HL-60/S4 treated with phorbol 12-myristate 13-acetate at 8.2 ng/mL for 4 days and 3 days (cell line): ENCODE data around the gene NUCB1.
"Not testable (repeated sequence)": the region's sequence is repeated elsewhere in the genome, so short reads cannot be mapped to it uniquely, and the experiment has no call there.

Experiments
- in situ Hi-C: fragments of 300-500 bp; cut with MboI; formaldehyde crosslinking; loops from 2 replicates; pipeline ENCODE4 v1.15.0; 2022; ENCODE audit warnings: low sequenced_read_pairs

The NUCB1 gene

GRCh38 chr19:48899781-48900476, at the start of gene NUCB1:
Gene NUCB1 (plus strand): TSS chr19:48900312. CDS start chr19:48900797, 485 bp downstream.
- in situ Hi-C loops = no loop called here

DNA sequence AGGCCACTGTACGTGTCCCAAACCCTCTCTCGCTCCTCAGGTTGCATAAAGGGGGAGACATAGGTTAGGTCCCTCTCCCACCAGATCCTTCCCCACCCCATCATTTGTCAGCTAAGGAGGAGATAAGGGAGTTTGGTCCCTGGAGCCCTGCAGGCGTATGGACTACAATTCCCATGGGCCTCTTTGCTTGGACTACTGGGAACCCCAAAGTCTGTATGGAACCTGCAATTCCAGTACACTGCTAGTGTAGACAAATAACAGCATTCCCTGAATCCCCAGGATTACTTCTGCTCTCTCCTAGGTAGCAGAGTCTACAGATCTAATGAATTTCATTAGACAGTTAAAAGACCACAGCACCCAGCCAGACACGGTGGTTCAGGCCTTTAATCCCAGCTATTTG, 47.8 kb upstream of the NUCB1 start:
- in situ Hi-C loops = no loop called here

DNA sequence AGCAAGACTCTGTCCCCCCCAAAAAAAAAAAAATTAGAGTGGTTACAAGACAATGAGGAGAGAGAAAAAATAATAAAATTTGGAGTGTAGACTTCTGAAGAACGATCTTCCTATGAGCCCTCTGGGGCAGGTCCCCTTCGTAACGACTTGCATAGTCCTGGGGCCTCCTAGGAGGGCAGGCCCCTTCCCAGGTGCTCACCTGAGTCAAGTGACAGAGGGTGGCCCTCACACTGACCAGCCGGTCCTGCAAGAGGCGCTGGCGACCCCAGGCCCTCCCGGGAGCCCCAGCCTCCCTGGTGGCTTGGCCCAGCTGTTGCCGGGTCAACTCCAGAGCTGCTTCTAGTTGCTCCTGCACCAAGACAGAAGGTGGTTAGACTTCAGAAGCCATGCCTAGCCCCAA, 46.6 kb upstream of the NUCB1 start:
- in situ Hi-C loops = no loop called here

DNA sequence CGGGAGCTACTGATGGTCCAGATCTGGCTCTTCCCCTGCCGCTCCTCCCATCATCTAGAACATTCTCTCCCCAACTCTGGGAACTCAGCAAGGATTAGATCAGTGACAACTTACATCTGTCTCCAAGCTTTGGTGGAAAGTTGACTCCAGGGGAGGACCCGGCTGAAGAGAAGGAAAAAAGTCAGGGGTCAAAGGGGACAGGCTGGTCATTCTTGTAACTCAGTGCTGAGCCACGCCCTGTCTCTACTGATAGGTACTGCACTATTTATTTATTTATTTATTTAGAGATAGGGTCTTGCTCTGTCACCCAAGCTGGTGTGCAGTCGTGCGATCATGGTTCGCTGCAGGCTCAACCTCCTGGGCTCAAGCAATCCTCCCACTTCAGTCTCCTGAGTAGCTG, 46.0 kb upstream of the NUCB1 start:
- in situ Hi-C loops = no loop called here

DNA sequence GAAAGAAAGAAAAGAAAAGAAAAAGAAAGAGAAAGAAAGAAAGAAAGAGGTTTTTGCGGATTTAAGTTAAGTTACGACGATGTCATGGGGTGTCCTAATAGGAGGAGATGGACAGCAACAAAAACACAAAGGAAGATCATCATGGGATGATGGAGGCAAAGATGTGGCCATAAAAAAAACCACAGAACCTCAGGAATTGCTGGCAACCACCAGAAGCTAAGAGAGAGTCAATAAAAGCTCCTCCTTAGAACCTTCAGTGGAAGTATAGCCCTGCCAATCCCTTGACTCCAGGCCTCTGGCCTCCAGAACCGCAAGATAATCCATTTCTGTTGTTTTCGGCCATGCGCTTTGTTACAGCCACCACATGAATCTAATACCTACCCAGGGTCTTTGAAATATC, 43.2 kb upstream of the NUCB1 start:
- in situ Hi-C loops = no loop called here

- in situ Hi-C loops = no loop called here
Measured at GRCh38 chr19:48858984-48859710, 41.0 kb upstream of the NUCB1 start.

DNA sequence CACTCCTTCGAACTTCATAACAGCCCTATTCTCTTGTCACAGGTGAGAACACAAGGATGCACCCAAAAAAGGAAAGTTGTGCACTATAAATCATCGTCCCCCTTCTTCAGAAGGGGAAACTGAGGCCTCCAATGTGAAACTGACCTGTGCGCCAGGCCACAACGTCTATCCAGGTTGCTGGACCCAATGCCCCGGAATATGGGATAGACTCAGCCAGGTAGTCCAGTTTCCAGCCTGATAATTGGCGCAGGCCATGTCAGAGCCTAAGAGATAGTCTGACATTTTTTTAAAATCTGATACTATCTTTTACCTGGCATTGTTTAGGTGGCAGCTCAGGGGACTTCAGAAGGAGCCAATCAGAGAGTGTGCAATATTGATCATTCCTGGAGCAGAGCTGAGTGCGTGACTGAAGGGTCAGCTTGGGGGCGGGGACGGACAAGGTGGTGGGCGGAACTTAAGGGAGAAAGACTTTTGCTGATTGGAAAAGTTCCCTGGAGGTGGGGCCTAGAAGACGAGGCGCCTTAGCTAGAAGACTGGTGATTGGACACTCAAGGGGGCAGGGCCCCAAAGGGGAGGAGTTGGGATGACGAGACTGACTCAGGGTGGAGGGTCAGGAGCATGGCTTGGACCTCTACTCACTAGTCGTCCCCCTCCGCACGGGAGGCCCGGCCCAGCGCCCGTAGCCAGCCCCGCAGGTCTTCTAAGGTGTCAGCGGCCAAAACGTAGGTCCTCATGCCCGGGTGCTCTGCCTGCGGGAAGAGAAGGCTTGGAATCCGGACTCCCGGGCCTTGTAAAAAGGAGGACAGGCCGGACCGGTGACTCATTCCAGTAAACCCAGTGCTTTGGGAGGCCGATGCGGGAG, 40.2 kb upstream of the NUCB1 start:
- in situ Hi-C loops = no loop called here

- in situ Hi-C loops = no loop called here
Measured at GRCh38 chr19:48861313-48861712, 38.8 kb upstream of the NUCB1 start.

GRCh38 chr19:48862827-48863226, 37.3 kb upstream of the NUCB1 start:
- in situ Hi-C loops = no loop called here

GRCh38 chr19:48866692-48867091, 33.4 kb upstream of the NUCB1 start:
- in situ Hi-C loops = no loop called here

DNA sequence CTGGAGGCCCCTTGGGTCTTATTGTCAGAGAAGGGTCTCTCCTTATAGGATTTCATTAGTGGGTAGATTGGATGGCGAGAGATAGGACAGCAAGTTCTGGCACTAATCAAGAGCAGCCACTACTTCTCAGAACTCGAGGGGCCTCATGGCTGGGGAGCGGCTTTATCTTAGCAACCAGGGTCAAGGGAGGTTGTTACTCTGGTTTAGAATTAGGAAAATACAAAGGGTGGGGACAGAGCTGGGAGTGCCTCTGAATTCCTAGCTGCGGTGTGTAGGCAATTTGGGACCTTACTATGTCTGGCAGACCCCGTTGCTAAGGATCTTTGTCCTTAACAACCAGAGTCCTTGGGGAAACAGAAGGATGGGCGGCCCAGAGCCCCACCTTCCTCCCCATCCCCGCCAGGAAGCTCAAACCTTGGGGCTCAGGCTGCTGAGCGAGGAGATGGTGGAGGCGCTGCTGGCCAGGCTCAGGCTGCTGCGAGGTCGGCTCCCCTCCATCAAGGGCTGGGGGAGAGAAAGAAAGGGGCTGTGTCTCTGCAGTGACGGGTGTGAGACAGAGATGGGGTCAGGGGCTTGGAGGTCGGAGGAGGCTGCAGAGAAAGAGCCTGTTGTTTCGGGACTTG, 32.9 kb upstream of the NUCB1 start:
- in situ Hi-C loops = no loop called here

DNA sequence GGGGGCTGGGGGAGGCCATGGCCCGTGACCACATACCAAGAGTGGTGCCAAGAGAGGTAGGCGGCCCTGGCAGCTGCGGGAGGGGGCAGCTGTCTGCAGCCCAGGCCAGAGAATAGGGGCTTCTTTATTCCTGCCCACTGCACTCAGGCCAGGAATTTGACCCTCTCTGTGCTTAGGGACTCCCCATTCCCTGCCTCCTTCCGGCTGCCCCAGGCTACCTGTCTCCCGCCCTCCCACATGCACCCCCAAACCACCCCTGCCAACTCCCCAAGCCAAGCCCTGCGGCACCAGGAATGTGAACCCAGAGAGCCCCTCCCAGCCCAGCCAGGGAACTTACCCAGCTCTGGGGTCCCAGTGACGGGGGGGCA, 32.4 kb upstream of the NUCB1 start:
- in situ Hi-C loops = no loop called here

DNA sequence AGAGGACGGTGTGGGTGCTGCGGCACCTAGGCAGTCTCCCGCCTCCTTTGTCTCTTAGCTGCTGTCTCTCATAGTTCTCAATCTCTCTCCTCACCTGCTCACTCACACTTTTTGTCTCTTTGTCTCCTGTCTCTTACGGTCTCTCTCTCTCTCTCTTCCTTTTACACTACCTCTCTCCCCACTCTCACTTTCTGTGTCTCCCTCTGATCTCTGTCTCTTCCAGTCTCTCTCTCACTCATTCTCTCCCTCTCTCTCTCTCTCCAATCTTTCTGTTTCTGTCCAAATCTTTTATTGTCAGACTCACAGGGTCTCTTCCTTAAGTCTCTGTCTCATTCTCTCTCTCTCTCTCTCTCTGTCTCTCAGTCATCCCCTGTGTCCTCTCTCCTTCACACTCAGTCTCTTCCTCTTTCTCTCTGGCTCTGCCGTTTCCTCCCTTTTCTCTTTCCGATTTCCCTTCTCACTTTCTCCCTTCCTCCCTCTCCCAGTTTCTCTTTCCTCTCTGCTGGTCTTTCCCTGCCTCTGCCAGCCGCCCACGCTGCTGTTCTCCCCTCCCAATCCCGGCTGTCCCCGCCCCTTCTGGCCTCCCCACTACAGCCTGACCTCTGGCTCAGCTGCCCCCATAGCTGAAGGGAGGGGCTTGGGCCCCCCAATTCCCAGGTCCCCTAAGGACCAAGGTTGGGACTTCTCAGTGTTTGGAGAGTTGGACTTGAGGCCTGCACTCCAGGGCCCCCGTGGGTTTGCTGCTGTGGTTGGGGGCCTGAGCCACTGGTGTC, 31.8 kb upstream of the NUCB1 start, which contains the start of gene PLEKHA4:
Gene PLEKHA4, minus strand, starts transcription at position 504 of the 773 bp plus-strand sequence. CDS start 997 bp downstream, outside the sequence.
- in situ Hi-C loops = no loop called here

DNA sequence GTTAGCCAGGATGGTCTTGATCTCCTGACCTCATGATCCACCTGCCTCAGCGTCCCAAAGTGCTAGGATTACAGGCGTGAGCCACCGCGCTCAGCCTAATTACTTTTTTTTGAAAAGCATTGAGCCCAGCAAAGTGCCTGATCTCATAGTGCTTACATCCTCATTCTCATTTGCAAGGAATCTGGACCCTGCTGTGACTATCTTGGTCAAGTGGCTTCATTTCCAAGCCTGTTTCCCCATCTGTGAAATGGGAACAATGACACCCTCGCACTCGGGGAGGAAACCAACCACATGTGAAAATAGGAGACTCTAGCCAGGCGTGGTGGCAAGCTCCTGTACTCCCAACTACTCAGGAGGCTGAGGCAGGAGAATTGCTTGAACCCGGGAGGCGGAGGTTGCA, 30.1 kb upstream of the NUCB1 start:
- in situ Hi-C loops = no loop called here

- in situ Hi-C loops = not testable (repeated sequence)
Measured at GRCh38 chr19:48871471-48872181, 28.5 kb upstream of the NUCB1 start.

DNA sequence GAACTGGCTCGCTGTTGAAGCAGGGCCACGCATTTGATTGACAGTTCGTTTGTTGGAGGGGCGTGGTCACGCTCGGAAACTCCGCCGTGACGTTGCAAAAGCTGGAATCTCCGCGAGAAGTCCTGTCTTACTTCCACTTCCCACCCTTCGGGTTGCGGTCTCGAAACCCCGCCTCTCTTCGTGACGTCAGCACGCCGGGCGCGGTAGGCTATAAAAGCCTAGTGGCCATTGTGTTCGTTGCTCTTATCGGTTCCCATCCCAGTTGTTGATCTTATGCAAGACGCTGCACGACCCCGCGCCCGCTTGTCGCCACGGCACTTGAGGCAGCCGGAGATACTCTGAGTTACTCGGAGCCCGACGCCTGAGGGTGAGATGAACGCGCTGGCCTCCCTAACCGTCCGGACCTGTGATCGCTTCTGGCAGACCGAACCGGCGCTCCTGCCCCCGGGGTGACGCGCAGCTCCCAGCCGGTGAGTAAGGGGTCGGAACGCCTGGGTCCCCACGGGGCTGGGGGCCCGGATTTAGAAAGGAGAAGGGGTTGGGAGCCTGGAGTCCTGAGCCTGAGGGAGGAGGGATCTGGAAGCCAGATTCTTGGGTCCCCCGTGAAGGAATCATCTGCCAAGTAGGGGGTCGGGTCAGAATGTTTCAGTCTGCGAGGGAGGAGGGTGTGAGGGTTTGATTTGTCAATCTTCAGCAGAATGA, 27.8 kb upstream of the NUCB1 start, which contains the start of gene PPP1R15A:
Gene PPP1R15A, plus strand, starts transcription at position 240 of the 702 bp plus-strand sequence. CDS start 813 bp downstream, outside the sequence.
- in situ Hi-C loops = no loop called here

DNA sequence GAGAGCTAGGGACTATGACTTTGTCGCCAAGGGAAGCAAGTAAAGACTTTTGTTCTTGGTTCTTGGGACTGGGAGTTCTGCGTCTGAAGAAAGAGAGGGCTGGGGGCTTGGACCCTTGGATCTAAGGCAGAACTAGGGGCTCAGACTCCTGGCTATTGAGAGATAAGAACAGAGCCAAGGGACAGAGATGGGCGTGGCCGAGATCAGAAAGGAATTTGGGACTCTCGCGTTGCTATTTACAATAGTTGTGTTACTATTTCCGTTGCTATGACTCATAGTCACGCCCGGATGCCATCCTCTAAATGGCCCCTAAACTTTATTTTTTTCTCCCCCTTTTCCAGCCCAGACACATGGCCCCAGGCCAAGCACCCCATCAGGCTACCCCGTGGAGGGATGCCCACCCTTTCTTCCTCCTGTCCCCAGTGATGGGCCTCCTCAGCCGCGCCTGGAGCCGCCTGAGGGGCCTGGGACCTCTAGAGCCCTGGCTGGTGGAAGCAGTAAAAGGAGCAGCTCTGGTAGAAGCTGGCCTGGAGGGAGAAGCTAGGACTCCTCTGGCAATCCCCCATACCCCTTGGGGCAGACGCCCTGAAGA, 27.1 kb upstream of the NUCB1 start:
- in situ Hi-C loops = no loop called here

GRCh38 chr19:48873476-48874302, 26.4 kb upstream of the NUCB1 start:
- in situ Hi-C loops = no loop called here
